Measurements from ENCODE around the gene IL22RA2. TPM values are rescaled to one million over a fixed set of nuclear protein-coding genes. Genes with fewer than 3 reads are reported as not detected.

Gene IL22RA2
- total RNA-seq, 1 experiment from 2014 or later = not detected

GRCh38 chr6:137122612-137123011, 50.8 kb downstream of the IL22RA2 start:
- Histone ChIP-seq H3K9me3 (ENCODE audit: low read length) (peaks cover 12% of the 10 kb centered on the region; the same call in 1 of the 2 replicates), H3K27me3 (ENCODE audit: low read length) (no peaks in the 10 kb centered on the region), H3K4me1 (ENCODE audit: low read length) (peaks cover 8% of the 10 kb centered on the region), H4K20me1 (ENCODE audit: insufficient read depth, low read depth, low read length) (no peaks in the 10 kb centered on the region), H3K9ac (ENCODE audit: low read length) (no peak overlapping the region), H3K4me2 (ENCODE audit: low read depth, low read length, poor library complexity, severe bottlenecking) (no peak overlapping the region), H3K27ac (ENCODE audit: low read length) (no peak overlapping the region), H2AFZ (ENCODE audit: low read length) (no peak overlapping the region), H3K4me3 (ENCODE audit: low read length) (no peak overlapping the region), H3K79me2 (ENCODE audit: low read length) (no peaks in the 10 kb centered on the region), H3K9me2 (replicated peaks; ENCODE audit: insufficient read depth, low read length) (no peaks in the 10 kb centered on the region), H3K36me3 (ENCODE audit: insufficient read depth, low read length) (peaks cover 3% of the 10 kb centered on the region; the same call in 1 of the 2 replicates)
- DNase-seq = no peak

GRCh38 chr6:137121401-137121997, 51.9 kb downstream of the IL22RA2 start:
- no peaks in the 10 kb centered on the region for H3K9me2 ChIP-seq (replicated peaks; ENCODE audit: insufficient read depth, low read length)
- no peak overlapping the region; the same call in 1 of the 2 replicates for H3K9ac ChIP-seq (ENCODE audit: low read length)
- no peaks in the 10 kb centered on the region for H3K27me3 ChIP-seq (ENCODE audit: low read length)
- no peak for DNase-seq
- H3K4me3 ChIP-seq (ENCODE audit: low read length) = no peak overlapping the region
- H3K4me2 ChIP-seq (ENCODE audit: low read depth, low read length, poor library complexity, severe bottlenecking) = no peak overlapping the region
- no peak overlapping the region for H3K27ac ChIP-seq (ENCODE audit: low read length)
- no peaks in the 10 kb centered on the region for H4K20me1 ChIP-seq (ENCODE audit: insufficient read depth, low read depth, low read length)
- H3K79me2 ChIP-seq (ENCODE audit: low read length) = no peaks in the 10 kb centered on the region
- peaks cover 12% of the 10 kb centered on the region; the same call in 1 of the 2 replicates for H3K9me3 ChIP-seq (ENCODE audit: low read length)
- H3K36me3 ChIP-seq (ENCODE audit: insufficient read depth, low read length) = peaks cover 3% of the 10 kb centered on the region; the same call in 1 of the 2 replicates
- H2AFZ ChIP-seq (ENCODE audit: low read length) = peak overlapping the region; percentile 65; the same call in 1 of the 2 replicates
- H3K4me1 ChIP-seq (ENCODE audit: low read length) = peaks cover 8% of the 10 kb centered on the region

- Histone ChIP-seq H3K36me3 (ENCODE audit: insufficient read depth, low read length) (peaks cover 3% of the 10 kb centered on the region; the same call in 1 of the 2 replicates), H3K79me2 (ENCODE audit: low read length) (no peaks in the 10 kb centered on the region), H3K4me1 (ENCODE audit: low read length) (peaks cover 8% of the 10 kb centered on the region), H3K9me2 (replicated peaks; ENCODE audit: insufficient read depth, low read length) (no peaks in the 10 kb centered on the region), H3K4me3 (ENCODE audit: low read length) (no peak overlapping the region), H3K9ac (ENCODE audit: low read length) (no peak overlapping the region), H3K27ac (ENCODE audit: low read length) (no peak overlapping the region), H3K4me2 (ENCODE audit: low read depth, low read length, poor library complexity, severe bottlenecking) (no peak overlapping the region), H3K9me3 (ENCODE audit: low read length) (peaks cover 12% of the 10 kb centered on the region; the same call in 1 of the 2 replicates), H4K20me1 (ENCODE audit: insufficient read depth, low read depth, low read length) (no peaks in the 10 kb centered on the region), H3K27me3 (ENCODE audit: low read length) (no peaks in the 10 kb centered on the region), H2AFZ (ENCODE audit: low read length) (peak overlapping the region; percentile 65)
- DNase-seq = no peak
Observed at GRCh38 chr6:137120748-137121147, 52.7 kb downstream of the IL22RA2 start.

- Histone ChIP-seq H3K9me3 (ENCODE audit: low read length) (peaks cover 12% of the 10 kb centered on the region; the same call in 1 of the 2 replicates), H3K27me3 (ENCODE audit: low read length) (no peaks in the 10 kb centered on the region), H3K27ac (ENCODE audit: low read length) (no peak overlapping the region), H3K9ac (ENCODE audit: low read length) (no peak overlapping the region), H3K4me1 (ENCODE audit: low read length) (peaks cover 8% of the 10 kb centered on the region), H3K36me3 (ENCODE audit: insufficient read depth, low read length) (peaks cover 3% of the 10 kb centered on the region; the same call in 1 of the 2 replicates), H2AFZ (ENCODE audit: low read length) (no peak overlapping the region), H3K79me2 (ENCODE audit: low read length) (no peaks in the 10 kb centered on the region), H3K4me3 (ENCODE audit: low read length) (no peak overlapping the region), H3K4me2 (ENCODE audit: low read depth, low read length, poor library complexity, severe bottlenecking) (no peak overlapping the region), H4K20me1 (ENCODE audit: insufficient read depth, low read depth, low read length) (no peaks in the 10 kb centered on the region), H3K9me2 (replicated peaks; ENCODE audit: insufficient read depth, low read length) (no peaks in the 10 kb centered on the region)
- DNase-seq = no peak
Observed at GRCh38 chr6:137119196-137120104, 54.0 kb downstream of the IL22RA2 start.

GRCh38 chr6:137117581-137117980, 55.9 kb downstream of the IL22RA2 start:
- Histone ChIP-seq H3K9me3 (ENCODE audit: low read length) (peaks cover 12% of the 10 kb centered on the region; the same call in 1 of the 2 replicates), H3K79me2 (ENCODE audit: low read length) (no peaks in the 10 kb centered on the region), H2AFZ (ENCODE audit: low read length) (no peak overlapping the region), H3K36me3 (ENCODE audit: insufficient read depth, low read length) (peaks cover 3% of the 10 kb centered on the region; the same call in 1 of the 2 replicates), H3K27ac (ENCODE audit: low read length) (no peak overlapping the region), H3K4me1 (ENCODE audit: low read length) (peaks cover 8% of the 10 kb centered on the region), H3K4me3 (ENCODE audit: low read length) (no peak overlapping the region), H3K27me3 (ENCODE audit: low read length) (no peaks in the 10 kb centered on the region), H3K4me2 (ENCODE audit: low read depth, low read length, poor library complexity, severe bottlenecking) (no peak overlapping the region), H4K20me1 (ENCODE audit: insufficient read depth, low read depth, low read length) (no peaks in the 10 kb centered on the region), H3K9me2 (replicated peaks; ENCODE audit: insufficient read depth, low read length) (no peaks in the 10 kb centered on the region), H3K9ac (ENCODE audit: low read length) (no peak overlapping the region)
- DNase-seq = no peak

- no peak for DNase-seq
- Histone ChIP-seq H2AFZ (ENCODE audit: low read length) (no peak overlapping the region), H3K4me1 (ENCODE audit: low read length) (peaks cover 7% of the 10 kb centered on the region), H3K9me3 (ENCODE audit: low read length) (peaks cover 12% of the 10 kb centered on the region; the same call in 1 of the 2 replicates), H3K36me3 (ENCODE audit: insufficient read depth, low read length) (peaks cover 3% of the 10 kb centered on the region; the same call in 1 of the 2 replicates), H3K27me3 (ENCODE audit: low read length) (no peaks in the 10 kb centered on the region), H4K20me1 (ENCODE audit: insufficient read depth, low read depth, low read length) (no peaks in the 10 kb centered on the region), H3K9me2 (replicated peaks; ENCODE audit: insufficient read depth, low read length) (no peaks in the 10 kb centered on the region), H3K79me2 (ENCODE audit: low read length) (no peaks in the 10 kb centered on the region), H3K4me2 (ENCODE audit: low read depth, low read length, poor library complexity, severe bottlenecking) (no peak overlapping the region), H3K9ac (ENCODE audit: low read length) (no peak overlapping the region), H3K4me3 (ENCODE audit: low read length) (no peak overlapping the region), H3K27ac (ENCODE audit: low read length) (no peak overlapping the region)
Observed at GRCh38 chr6:137116807-137117206, 56.6 kb downstream of the IL22RA2 start.

- H2AFZ ChIP-seq (ENCODE audit: low read length) = no peak overlapping the region
- H3K9me2 ChIP-seq (replicated peaks; ENCODE audit: insufficient read depth, low read length) = no peaks in the 10 kb centered on the region
- H3K9me3 ChIP-seq (ENCODE audit: low read length) = peaks cover 12% of the 10 kb centered on the region; the same call in 1 of the 2 replicates
- no peaks in the 10 kb centered on the region for H3K27me3 ChIP-seq (ENCODE audit: low read length)
- no peaks in the 10 kb centered on the region for H4K20me1 ChIP-seq (ENCODE audit: insufficient read depth, low read depth, low read length)
- H3K27ac ChIP-seq (ENCODE audit: low read length) = no peak overlapping the region
- H3K36me3 ChIP-seq (ENCODE audit: insufficient read depth, low read length) = peaks cover 3% of the 10 kb centered on the region; the same call in 1 of the 2 replicates
- H3K4me3 ChIP-seq (ENCODE audit: low read length) = no peak overlapping the region
- no peaks in the 10 kb centered on the region for H3K4me1 ChIP-seq (ENCODE audit: low read length)
- H3K79me2 ChIP-seq (ENCODE audit: low read length) = no peaks in the 10 kb centered on the region
- H3K4me2 ChIP-seq (ENCODE audit: low read depth, low read length, poor library complexity, severe bottlenecking) = no peak overlapping the region
- DNase-seq = no peak
- no peak overlapping the region for H3K9ac ChIP-seq (ENCODE audit: low read length)
Observed at GRCh38 chr6:137115658-137116057, 57.8 kb downstream of the IL22RA2 start.

- no peaks in the 10 kb centered on the region for H4K20me1 ChIP-seq (ENCODE audit: insufficient read depth, low read depth, low read length)
- DNase-seq = no peak
- H3K79me2 ChIP-seq (ENCODE audit: low read length) = no peaks in the 10 kb centered on the region
- no peaks in the 10 kb centered on the region for H3K9me2 ChIP-seq (replicated peaks; ENCODE audit: insufficient read depth, low read length)
- no peak overlapping the region for H3K4me2 ChIP-seq (ENCODE audit: low read depth, low read length, poor library complexity, severe bottlenecking)
- no peaks in the 10 kb centered on the region for H3K9me3 ChIP-seq (ENCODE audit: low read length)
- H3K27ac ChIP-seq (ENCODE audit: low read length) = no peak overlapping the region
- H3K4me3 ChIP-seq (ENCODE audit: low read length) = no peak overlapping the region
- no peaks in the 10 kb centered on the region for H3K27me3 ChIP-seq (ENCODE audit: low read length)
- H3K9ac ChIP-seq (ENCODE audit: low read length) = no peak overlapping the region
- H3K36me3 ChIP-seq (ENCODE audit: insufficient read depth, low read length) = no peaks in the 10 kb centered on the region
- no peaks in the 10 kb centered on the region for H3K4me1 ChIP-seq (ENCODE audit: low read length)
- no peak overlapping the region for H2AFZ ChIP-seq (ENCODE audit: low read length)
Observed at GRCh38 chr6:137112067-137112355, 61.4 kb downstream of the IL22RA2 start.

All from Karpas-422 (cell line).